GM21447 (cell line): ENCODE results near the gene RPS5.
"Not testable (repeated sequence)": the region's sequence is repeated elsewhere in the genome, so short reads cannot be mapped to it uniquely, and the experiment has no call there.

Experiments used
- ATAC-seq: cut with Tn5 transposase; IDR thresholded peaks from one replicate; pipeline ENCODE4 v1.9.1; 2021; ENCODE audit not compliant: unreplicated experiment

Gene RPS5

DNA sequence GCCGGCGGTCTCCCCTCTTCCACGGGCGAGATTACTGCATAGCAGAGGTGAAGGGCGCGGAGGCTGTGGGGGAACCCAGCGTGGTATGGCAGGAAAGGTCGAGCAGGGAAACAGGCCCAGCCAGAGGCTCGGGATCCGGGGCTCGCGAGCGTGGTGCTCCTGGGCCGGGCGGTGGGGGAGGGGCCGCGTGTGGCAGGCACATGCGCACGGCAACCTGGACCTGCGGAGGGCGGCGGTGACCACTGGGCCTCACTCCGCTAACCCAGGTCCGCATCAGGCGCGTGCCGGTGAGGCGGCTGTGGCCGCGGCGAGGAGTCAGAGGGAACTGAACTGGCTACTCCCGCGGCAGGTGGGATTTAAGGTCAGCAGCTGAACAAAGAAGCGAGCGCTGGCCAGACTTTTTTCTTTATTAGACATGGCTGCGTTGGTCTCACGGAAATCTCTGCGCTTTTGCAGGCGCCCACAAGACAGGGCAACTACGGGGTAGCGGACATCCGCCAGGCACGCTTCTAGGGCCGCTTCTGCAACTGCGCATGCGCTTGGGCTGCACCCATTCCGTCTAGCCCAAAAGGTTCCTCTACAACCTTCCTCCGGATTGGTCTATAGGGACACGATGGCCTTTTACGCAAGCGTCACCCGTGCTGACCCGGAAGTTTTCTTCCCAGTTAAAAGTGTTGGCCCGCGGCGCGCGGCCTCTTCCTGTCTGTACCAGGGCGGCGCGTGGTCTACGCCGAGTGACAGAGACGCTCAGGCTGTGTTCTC, at the start of gene RPS5:
Gene RPS5 (plus strand): TSS at position 694 of the 762 bp plus-strand sequence. CDS start 869 bp downstream, outside the sequence.
- peak; percentile 86 for ATAC-seq

DNA sequence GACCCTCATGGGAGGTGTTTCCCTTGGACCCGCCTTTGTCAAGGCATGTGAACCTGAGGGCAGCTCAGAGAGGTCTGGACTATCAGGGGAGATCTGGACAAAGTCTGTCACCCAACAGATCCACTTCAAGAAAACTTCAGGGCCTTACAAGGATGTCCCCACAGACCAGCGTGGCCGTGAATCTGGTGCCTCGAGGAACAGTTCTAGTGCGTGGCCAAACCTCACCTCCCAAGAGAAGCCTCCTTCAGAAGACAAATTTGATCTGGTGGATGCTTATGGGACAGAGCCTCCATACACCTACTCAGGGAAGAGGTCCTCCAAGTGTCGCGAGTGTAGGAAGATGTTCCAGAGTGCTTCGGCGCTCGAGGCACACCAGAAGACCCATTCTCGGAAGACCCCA, 48.7 kb upstream of the RPS5 start:
- ATAC-seq = no peak

DNA sequence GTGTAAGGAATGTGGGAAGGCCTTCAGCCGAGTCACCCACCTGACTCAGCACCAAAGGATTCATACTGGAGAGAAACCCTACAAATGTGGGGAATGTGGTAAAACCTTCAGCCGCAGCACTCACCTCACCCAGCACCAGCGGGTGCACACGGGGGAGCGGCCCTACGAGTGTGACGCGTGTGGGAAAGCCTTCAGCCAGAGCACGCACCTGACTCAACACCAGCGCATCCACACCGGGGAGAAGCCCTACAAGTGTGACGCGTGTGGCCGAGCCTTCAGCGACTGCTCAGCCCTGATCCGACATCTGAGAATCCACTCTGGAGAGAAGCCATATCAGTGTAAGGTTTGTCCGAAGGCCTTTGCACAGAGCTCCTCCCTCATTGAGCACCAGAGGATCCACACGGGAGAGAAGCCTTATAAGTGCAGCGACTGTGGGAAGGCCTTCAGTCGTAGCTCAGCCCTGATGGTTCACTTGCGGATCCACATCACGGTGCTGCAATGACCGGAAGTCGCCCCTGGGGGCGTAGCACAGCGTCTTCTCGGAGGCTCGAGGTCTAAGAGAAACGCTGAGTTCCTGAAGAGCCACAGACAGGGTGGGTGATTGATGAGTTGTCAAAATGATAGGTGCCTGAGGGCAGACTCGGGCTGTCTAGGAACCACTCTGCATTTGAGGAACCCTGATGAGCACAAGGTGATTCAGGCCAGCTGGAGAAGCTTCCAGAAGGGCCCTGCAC, 48.1 kb upstream of the RPS5 start:
- ATAC-seq = no peak

DNA sequence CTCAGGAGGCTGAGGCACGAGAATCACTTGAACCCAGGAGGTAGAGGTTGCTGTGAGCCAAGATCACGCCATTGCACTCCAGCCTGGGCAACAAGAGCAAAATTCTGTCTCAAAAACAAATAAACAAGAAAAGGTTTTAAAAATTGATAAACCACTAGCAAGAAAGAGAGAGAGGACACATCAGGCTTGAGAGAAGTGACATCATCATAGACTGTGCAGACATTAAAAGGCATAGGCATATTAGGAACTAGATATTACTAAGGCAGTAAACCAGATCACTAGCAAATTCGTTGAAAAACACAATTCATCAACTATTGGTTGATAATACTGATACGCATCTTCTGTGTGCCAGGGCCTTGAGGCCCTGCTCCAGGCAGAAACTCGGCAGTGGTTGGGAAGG, 41.5 kb upstream of the RPS5 start:
- ATAC-seq = no peak

DNA sequence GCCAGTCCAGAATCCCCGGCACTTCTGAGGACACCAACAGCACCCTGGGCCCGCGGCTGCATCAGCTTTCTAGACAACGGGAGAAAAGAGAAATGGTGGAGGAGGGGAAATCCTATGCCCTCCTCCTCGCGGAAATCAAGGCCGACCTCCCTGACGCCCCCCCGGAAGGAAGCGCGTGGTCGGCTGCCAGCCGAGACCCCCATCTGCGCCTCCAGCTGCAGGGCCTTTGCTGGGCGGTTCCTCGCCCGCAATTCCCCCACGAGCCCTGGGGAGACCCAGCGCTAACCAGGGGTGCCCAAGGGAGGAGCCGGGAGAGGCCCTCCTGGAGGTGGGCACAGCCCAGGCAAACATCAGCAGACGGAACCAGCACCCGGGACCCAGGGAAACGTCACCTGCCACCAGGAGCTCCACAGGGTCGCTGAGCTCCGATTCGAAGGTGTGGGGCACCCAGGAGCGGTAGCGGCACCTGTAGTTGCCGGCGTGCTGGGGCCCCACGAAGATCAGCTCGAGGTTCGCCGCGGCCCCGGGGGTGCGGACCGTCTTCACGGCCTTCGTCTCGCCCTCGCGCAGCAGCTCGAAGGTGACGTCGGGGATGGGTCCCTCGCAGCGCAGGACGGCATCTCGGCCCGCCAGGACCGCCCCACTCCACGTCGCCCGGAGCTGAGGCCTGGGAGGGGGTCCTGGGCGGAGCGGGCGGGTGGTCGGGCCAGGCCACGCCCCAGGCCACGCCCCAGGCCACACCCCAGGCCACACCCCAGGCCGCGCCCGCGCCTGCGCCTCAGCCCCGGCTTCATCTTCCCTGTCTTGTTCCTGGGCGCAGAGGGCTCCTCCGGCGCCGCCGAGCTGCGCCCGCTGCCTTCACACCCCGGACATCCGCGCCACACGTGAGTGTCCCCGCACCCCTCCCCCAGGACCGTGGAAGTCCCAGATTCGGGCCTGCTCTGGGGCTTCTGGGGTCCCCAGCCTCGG, 39.8 kb upstream of the RPS5 start:
- peak; percentile 93 for ATAC-seq

DNA sequence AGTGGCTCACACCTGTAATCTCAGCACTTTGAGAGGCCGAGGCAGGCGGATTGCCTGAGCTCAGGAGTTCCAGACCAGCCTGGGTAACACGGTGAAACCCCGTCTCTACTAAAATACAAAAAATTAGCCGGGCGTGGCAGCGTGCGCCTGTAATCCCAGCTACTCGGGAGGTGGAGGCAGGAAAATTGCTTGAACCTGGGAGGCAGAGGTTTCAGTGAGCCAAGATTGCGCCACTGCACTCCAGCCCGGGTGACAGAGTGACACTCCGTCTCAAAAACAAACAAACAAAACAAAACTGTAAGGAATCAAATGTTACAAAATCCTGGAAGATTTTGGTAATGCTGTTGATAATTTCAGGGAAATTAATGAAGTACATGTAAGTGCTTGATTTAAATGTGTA, 39.0 kb upstream of the RPS5 start:
- not testable (repeated sequence) for ATAC-seq

DNA sequence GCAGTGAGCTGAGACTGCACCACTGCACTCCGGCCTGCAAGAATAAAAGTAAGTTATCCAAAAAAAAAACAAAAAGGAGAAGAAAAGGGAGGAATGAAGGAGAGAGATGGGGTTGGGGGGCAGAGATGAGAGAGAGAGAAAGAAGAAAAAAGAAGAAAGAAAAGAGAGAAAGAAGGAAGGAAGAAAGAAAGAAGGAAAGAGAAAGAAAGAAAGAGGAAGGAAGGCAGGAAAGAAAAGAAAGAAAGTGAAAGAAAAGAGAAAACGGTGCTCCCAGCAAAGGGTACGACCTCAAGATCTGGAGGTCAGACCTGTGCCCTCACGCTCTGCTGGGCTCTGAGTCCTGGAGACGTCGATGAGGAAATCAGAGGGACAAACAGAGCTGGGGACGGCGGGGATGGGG, 37.5 kb upstream of the RPS5 start:
- no peak for ATAC-seq

DNA sequence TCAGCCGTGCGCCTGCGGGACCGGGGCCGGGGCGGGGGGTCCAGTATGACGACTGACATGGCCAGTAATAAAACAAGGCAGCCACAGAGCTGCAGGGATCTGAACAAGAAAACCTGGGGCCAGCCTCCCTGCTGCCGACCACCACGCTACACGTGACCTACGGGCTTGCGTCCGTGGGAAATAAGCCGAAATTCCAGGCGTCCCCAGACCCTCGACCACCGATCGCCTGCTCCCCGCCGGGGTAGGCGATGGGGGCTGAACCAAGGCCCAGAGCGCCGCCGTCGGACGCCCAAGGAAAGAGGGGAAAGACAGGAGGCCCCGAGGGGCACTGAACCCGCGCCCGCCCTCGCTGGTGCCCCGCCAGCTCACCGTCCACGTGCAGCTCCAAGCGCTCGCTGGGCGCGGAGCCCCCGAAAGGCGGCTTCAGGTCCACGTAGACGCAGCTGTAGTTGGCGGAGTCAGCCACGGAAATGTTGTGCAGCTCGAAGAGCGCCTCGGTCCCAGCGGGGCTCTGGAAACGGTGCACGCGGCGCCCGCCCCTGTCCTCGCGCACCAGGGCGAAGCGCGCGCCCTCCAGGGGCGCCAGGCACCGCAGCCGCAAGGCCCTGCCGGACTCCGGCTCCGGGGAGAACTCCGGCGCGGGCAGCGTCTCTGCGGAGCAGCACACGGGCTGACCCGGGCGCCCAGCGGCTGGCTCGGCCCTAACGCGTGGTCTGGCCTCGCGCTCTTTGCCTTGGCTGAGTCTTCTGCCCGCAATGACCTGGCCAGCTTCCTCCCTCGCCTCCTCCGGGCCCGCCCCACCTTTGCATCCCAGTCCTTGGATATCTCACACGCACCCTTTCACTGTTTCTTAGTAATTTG, 36.8 kb upstream of the RPS5 start:
- no peak for ATAC-seq

DNA sequence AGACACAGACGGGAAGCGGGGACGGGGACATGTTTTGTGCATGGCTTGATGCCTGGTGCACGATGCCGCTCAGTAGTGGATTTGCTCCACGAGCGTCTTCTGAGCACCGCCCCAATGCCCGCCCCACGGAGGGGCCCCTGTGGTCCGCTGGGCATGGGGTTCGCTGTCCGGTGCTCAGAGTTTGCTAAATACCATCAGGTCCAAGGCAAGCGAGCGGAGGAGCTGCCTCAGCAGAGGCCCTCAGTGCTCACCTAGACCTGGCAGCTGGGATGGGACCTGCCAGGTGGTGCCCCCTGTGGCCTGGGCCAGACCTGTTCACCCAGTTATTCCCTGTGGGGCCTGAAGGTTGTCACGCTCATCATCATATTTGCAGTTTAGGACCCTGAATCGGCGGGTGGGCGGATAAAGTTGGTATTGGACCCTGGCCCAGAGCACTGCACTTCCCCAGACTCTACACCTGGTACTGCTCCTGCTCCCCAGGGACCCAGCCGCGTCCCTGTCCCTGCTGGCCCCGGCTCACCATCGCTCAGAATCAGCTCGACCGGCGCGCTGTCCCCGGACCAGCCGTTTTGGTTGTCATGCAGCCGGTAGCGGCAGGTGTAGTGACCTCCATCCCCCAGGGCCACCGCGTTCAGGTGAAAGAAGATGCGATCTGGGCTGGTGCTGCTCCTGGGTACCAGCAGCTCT, 36.1 kb upstream of the RPS5 start:
- no peak for ATAC-seq

DNA sequence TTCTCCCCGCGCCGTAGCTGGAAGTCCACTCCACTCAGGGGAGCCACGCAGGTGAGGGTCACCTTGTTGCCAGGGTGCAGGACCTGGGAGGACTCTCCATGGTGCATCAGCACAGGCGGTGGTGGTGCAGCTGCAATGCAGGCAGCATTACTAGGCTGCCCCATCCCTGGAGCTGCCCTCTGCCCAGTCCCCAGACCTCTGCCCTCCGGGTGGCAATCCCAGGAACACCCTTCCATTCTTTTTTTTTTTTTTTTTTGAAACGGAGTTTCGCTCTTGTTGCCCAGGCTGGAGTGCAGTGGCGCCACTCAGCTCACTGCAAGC, 35.6 kb upstream of the RPS5 start:
- no peak for ATAC-seq

DNA sequence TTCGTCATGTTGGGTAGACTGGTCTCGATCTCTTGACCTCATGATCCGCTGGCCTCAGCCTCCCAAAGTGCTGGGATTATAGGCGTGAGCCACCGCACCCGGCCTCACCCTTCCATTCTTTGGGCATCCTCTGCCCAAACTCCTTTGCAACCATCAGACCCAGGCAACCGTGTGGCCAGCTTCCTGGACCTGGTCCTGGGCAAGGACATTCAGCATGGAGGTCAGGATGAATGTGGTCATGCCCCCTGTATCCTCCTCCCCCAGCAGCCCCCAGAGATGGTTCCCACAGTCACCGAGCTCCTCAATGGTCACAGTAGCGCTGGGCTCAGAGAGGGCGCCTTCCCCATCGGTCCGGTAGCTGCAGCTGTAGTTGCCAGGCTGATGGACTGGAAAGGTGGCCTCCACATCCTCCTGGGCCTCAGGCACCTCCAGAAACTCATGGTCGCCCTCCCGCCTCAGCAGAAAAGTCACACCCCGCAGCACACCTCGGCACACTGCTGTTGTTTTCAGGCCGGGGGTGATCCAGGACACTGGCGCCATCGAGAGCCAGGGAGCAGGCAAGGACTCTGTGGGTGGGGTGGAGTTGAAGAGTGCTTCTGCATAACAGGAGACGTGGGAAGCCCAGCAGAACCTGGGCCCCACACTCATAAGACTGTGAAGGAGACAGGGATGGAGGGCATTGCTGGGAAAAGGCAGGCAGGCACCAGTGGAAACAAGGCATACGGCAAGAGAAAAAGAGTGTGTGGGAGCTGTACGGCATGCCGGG, 34.9 kb upstream of the RPS5 start:
- ATAC-seq = no peak

DNA sequence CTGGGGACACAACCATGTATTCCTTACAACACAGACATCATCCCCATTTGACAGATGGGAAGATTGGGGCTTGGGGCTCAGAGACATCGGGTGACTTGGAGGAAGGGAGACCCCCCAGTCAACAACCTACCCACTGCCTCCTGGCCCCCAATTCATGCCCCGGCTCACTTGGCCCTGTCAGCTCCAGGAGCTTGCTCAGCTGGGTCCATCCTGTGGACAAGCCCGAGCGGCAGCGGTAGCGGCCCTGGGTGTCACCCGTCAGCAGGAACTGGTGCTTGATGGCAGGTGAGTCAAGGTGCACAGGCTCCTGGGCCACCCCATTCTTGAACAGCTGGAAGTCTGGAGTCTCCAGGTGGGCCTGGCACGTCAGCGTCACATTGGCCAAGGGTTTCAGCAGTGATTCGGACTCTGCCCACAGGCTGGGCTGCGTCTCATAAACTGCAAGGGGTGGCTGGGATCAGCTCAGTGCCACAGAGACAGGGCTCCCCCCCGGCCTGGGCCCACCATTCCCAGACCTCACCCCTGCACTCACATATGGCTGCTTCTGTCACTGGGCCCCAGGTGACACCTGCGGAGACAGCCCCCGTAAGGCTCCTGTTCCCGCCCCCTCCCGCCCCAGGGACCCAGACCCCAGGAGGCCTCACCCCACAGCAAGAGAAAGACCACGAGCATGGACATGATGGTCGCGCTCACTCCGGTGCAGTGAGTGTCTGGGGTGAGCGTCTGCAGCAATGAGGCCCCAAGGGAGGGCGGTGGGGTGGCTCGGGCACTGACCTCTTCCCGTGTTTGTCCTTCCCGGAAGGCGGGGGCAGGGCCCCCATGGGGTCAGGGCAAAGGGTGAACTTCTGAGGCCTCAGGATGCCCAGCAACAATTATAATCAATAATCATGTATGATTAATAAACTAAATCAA, 34.1 kb upstream of the RPS5 start, which contains the start of gene A1BG:
Gene A1BG (minus strand): TSS at position 733 of the 912 bp plus-strand sequence. CDS start 55 bp downstream, at position 678.
- ATAC-seq = no peak

DNA sequence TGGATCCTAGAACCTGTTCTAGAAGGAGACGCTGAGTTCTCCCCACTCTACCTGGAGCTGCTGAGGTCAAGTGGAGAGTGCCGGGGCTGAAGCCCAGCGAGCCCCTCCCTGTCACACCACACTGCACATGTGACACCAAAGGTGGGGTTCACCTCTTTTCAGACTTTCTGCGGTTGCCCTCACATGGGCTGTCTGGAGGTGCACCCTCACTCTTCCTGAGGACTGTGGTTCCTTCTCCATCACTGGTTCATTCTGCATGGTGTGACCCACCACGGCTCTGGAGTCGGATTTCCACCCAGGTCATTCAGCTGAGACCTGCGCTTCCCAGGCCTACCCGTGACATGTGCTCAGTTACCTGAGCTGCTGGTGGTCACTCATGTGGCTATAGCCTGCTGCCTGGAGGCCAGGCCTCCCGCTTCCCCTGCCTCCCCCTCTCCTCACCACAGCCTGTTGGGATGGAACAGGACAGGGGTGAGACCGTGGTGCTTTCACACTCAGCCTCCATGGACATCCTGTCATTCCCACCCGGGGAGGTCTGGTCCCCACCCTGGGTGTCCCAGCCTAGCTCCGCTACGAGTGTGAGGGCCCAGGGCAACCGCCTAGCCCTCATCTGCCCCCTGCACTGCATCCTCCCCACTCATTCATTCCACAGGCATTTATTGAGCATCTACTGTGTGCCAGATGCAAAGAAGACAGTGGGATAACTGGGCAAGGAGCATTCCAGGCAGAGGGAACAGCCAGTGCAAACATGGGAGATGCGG, 33.2 kb upstream of the RPS5 start:
- no peak for ATAC-seq

DNA sequence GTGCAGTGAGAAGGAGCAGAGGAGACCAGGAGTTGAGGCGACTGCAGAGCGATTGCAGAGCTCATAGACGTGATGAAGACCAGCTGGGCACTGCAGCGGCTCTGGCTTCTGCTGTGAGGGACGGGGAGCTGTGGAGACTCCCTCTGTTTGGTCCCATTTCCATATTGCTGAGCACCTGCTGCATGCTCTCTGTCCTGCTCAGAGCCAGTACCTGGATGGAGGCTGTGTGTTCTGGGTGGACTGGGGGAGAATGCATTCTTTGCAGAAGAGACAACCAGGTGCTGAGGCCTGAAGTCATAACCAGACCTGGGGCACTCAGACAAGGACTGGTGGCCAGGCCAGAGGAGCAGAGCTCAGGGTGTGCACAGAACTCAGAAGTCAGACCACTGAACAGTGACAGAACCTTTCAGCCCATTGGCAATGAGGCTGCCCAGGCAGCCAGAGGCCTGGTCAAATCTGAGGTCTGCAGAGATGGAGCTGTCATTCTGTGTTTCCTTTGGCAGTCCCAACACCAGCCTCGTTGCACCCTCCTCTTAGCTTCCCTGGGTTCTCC, 32.5 kb upstream of the RPS5 start:
- no peak for ATAC-seq

DNA sequence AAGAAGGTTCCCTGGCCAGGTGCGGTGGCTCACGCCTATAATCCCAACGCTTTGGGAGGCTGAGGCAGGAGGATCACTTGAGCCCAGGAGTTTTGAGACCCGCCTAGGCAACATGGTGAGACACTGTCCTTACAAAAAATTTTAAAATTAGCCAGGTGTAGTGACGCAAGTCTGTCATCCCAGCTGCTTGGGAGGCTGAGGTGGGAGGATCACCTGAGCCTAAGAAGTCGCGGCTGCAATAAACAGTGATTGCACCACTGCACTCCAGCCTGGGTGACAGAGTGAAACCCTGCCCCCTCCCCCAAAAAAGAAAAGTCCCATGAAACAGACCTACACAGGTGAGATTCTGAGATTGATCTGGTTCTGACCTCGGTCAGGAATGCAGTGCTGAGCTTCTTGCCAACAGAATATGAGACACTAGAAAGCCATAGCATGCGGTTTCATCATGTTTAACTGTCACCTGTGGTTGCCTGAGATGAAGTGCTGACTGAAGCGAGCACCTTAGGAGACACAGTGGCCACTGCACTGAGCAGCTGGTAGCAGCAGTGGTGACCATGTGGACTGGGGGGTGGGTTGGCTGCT, 31.8 kb upstream of the RPS5 start:
- no peak for ATAC-seq

DNA sequence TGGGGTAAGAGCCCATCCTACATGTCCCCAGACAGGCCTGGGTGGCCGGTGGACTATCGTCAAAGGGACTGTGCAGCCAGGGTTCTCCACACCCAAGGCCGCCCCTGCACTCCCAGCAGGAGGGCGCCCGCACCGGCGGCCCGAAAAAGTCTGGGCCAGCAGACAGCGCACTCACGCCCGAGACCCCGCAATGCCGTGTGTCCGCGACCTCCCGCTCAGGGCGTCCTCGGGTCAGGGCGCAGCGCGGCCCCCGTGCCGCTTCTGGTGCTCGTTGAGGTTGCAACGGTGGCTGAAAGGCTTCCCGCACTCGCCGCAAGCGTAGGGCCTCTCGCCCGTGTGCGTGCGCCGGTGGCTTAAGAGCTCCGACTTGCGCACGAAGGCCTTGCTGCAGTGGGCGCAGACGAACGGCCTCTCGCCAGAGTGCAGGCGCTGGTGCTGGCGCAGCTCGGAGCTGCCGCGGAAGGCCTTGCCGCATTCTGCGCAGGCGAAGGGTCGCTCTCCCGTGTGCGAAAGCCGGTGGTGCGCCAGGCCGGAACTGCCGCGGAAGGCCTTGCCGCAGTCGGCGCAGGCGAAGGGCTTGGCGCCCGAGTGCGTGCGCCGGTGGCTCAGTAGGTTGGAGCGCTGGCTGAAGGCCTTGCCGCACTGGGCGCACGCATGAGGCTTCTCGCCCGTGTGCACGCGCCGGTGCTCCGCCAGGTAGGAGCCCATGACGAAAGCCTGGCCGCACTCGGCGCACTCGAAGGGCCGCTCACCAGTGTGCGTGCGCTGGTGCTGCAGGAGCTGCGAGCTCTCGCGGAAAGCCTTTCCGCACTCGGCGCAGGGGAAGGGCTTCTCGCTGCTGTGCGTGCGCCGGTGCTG, 30.9 kb upstream of the RPS5 start:
- no peak for ATAC-seq
